Thyroid gland (tissue), 4 donors: ENCODE data around the gene ZFP3.

Experiments used
- POLR2A ChIP-seq, 2 donors: fragments of 450-650 bp; IDR thresholded peaks; one replicate each; pipeline ENCODE4 v1.6.1; 2017; ENCODE audit warnings: antibody characterized with exemption in 2 of 2, mild to moderate bottlenecking in 2 of 2, moderate library complexity in 1 of 2
- TF ChIP-seq, protein P1 (sequence below), 6 experiments: fragments of 200-600 bp in 3 of 6; fragments of 450-650 bp in 3 of 6; sonication (generic) in 3 of 6; IDR thresholded peaks; one replicate each; pipeline ENCODE4 v1.5.1; 2016 to 2019; ENCODE audit warnings: antibody characterized with exemption in 6 of 6, mild to moderate bottlenecking in 2 of 6, inconsistent platforms in 1 of 6, moderate library complexity in 1 of 6

DNA sequence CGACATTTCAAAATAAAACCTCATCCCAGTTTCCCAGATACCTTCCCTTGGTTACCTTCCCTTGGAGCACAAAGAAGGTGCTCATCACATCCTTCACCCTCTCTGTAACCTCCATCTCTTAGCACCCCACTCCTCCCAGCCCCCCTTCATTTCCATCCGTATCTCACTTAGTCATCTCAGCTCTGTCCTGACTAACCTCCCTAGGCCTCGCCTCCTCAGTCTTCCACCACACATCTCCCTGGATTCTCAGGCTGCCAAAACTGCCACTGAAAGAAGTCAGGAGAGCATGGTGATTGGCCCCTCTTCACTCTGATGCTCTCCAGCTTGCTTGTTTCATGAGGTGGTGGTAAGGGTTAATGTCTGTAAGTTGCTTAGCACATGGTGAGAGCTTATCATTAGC is 2.3 kb downstream of the ZFP3 start:
- TF ChIP-seq, protein P1, sequence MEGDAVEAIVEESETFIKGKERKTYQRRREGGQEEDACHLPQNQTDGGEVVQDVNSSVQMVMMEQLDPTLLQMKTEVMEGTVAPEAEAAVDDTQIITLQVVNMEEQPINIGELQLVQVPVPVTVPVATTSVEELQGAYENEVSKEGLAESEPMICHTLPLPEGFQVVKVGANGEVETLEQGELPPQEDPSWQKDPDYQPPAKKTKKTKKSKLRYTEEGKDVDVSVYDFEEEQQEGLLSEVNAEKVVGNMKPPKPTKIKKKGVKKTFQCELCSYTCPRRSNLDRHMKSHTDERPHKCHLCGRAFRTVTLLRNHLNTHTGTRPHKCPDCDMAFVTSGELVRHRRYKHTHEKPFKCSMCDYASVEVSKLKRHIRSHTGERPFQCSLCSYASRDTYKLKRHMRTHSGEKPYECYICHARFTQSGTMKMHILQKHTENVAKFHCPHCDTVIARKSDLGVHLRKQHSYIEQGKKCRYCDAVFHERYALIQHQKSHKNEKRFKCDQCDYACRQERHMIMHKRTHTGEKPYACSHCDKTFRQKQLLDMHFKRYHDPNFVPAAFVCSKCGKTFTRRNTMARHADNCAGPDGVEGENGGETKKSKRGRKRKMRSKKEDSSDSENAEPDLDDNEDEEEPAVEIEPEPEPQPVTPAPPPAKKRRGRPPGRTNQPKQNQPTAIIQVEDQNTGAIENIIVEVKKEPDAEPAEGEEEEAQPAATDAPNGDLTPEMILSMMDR (IDR thresholded peaks at IDR 0.05): no peak
- no peak for TF ChIP-seq POLR2A (IDR thresholded peaks at IDR 0.05)
